ENCODE data around the gene ST8SIA5.

The ST8SIA5 gene

DNA sequence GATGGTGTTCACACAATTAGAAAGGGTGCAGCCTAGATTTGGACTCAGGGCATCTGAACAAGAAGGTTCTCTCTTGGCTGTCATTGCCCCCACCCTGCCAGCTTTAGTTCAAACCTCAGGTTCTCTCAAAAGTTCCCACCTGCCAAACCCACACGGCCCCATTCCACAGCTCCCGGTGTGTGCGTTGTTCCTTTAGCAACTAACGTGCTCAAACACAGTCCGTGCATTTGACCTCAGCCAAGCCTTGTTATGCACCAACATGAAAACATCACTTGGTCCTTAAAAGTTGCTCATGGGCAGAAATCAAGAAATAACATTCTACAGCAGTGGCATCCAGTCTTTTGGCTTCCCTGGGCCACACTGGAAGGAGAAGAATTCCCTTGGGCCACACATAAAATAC, 131.8 kb downstream of the ST8SIA5 start:
- DNase-seq (ENCODE audit: low read depth) = no peak
- no peak overlapping the region for H3K4me3 ChIP-seq (ENCODE audit: low read depth, low read length)
- TF ChIP-seq, protein P1, sequence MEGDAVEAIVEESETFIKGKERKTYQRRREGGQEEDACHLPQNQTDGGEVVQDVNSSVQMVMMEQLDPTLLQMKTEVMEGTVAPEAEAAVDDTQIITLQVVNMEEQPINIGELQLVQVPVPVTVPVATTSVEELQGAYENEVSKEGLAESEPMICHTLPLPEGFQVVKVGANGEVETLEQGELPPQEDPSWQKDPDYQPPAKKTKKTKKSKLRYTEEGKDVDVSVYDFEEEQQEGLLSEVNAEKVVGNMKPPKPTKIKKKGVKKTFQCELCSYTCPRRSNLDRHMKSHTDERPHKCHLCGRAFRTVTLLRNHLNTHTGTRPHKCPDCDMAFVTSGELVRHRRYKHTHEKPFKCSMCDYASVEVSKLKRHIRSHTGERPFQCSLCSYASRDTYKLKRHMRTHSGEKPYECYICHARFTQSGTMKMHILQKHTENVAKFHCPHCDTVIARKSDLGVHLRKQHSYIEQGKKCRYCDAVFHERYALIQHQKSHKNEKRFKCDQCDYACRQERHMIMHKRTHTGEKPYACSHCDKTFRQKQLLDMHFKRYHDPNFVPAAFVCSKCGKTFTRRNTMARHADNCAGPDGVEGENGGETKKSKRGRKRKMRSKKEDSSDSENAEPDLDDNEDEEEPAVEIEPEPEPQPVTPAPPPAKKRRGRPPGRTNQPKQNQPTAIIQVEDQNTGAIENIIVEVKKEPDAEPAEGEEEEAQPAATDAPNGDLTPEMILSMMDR (IDR thresholded peaks at IDR 0.05; ENCODE audit: low read depth, low read length, missing control alignments) = no peak
- in situ Hi-C loops (cut with HindIII; ENCODE audit: low sequenced_read_pairs) = no loop called here

GRCh38 chr18:46624127-46624526, 132.7 kb downstream of the ST8SIA5 start:
- H3K4me3 ChIP-seq (ENCODE audit: low read depth, low read length) = no peak overlapping the region
- in situ Hi-C loops (cut with HindIII; ENCODE audit: low sequenced_read_pairs) = no loop called here
- DNase-seq (ENCODE audit: low read depth) = no peak
- TF ChIP-seq, protein P1 (IDR thresholded peaks at IDR 0.05; ENCODE audit: low read depth, low read length, missing control alignments) = no peak

- no peak overlapping the region for H3K4me3 ChIP-seq (ENCODE audit: low read depth, low read length)
- in situ Hi-C loops (cut with HindIII; ENCODE audit: low sequenced_read_pairs) = no loop called here
- no peak for DNase-seq (ENCODE audit: low read depth)
- TF ChIP-seq, protein P1 (IDR thresholded peaks at IDR 0.05; ENCODE audit: low read depth, low read length, missing control alignments) = no peak
These were observed 133.3 kb downstream of the ST8SIA5 start for GRCh38 chr18:46623541-46623940.

DNA sequence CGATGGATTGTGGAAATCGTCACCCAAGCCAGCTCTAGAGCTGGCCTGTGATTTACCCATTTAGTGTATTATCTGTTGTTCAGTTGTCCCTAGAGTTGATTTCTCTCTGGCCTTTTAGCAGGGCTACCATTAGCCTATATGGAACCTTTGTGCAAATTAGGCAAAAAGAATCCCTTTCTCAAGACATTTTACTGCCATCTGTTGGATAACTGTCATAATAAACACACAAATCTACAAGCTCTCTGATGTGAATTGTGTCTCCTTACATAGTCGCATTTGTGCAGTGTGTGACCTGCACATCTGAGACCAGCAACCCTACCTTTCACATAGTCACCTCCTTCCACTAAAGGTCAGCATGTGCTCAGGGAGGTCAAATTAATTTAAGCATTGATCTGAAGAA, 133.9 kb downstream of the ST8SIA5 start:
- H3K4me3 ChIP-seq (ENCODE audit: low read depth, low read length) = no peak overlapping the region
- in situ Hi-C loops (cut with HindIII; ENCODE audit: low sequenced_read_pairs) = no loop called here
- TF ChIP-seq, protein P1 (IDR thresholded peaks at IDR 0.05; ENCODE audit: low read depth, low read length, missing control alignments) = peak; percentile 20
- no peak for DNase-seq (ENCODE audit: low read depth)

- DNase-seq (ENCODE audit: low read depth) = no peak
- no peak overlapping the region for H3K4me3 ChIP-seq (ENCODE audit: low read depth, low read length)
- TF ChIP-seq, protein P1 (IDR thresholded peaks at IDR 0.05; ENCODE audit: low read depth, low read length, missing control alignments) = no peak
- in situ Hi-C loops (cut with HindIII; ENCODE audit: low sequenced_read_pairs) = no loop called here
These were observed 134.4 kb downstream of the ST8SIA5 start for GRCh38 chr18:46622451-46622850.

- in situ Hi-C loops (cut with HindIII; ENCODE audit: low sequenced_read_pairs) = no loop called here
- DNase-seq (ENCODE audit: low read depth) = no peak
- no peak overlapping the region for H3K4me3 ChIP-seq (ENCODE audit: low read depth, low read length)
- TF ChIP-seq, protein P1 (IDR thresholded peaks at IDR 0.05; ENCODE audit: low read depth, low read length, missing control alignments) = no peak
These were observed 135.0 kb downstream of the ST8SIA5 start for GRCh38 chr18:46621871-46622270.
